Stimulated activated memory B cell treated with anti-CD40 and anti-IgM and Interleukin-4, amounts not matched to agents 10 μg/mL and 1 μg/mL and 100 μg/mL, for 72 hours (primary cell): ENCODE data around the gene RET.
A peak's percentile ranks its signal among the peaks of the same experiment; 100 is the strongest.

Experiments
- ATAC-seq: fragments of 150-1000 bp; cut with Tn5 transposase; 2 replicates; pipeline ENCODE4 v1.10.0; 2021
- H3K27ac Mint-ChIP-seq: one replicate; pipeline ENCODE4 v1.8.0; 2022; ENCODE audit warnings: mild to moderate bottlenecking, mixed read lengths
- H3K27me3 Mint-ChIP-seq: one replicate; pipeline ENCODE4 v1.8.0; 2022; ENCODE audit warnings: mixed read lengths
- H3K36me3 Mint-ChIP-seq: one replicate; pipeline ENCODE4 v1.8.0; 2022; ENCODE audit warnings: mixed read lengths
- H3K4me1 Mint-ChIP-seq: one replicate; pipeline ENCODE4 v1.8.0; 2022; ENCODE audit warnings: mixed read lengths
- H3K4me3 Mint-ChIP-seq: one replicate; pipeline ENCODE4 v1.8.0; 2022; ENCODE audit warnings: mild to moderate bottlenecking, moderate library complexity, mixed read lengths
- H3K9me3 Mint-ChIP-seq: one replicate; pipeline ENCODE4 v1.8.0; 2022; ENCODE audit warnings: mixed read lengths

The RET gene

GRCh38 chr10:43113201-43114087 is 36.6 kb downstream of the RET start:
- Mint-ChIP-seq H3K4me1 (peaks cover 11% of the 10 kb centered on the region), H3K36me3 (no peaks in the 10 kb centered on the region), H3K9me3 (no peaks in the 10 kb centered on the region), H3K27me3 (no peaks in the 10 kb centered on the region), H3K4me3 (no peak overlapping the region), H3K27ac (no peak overlapping the region)
- no peak for ATAC-seq

DNA sequence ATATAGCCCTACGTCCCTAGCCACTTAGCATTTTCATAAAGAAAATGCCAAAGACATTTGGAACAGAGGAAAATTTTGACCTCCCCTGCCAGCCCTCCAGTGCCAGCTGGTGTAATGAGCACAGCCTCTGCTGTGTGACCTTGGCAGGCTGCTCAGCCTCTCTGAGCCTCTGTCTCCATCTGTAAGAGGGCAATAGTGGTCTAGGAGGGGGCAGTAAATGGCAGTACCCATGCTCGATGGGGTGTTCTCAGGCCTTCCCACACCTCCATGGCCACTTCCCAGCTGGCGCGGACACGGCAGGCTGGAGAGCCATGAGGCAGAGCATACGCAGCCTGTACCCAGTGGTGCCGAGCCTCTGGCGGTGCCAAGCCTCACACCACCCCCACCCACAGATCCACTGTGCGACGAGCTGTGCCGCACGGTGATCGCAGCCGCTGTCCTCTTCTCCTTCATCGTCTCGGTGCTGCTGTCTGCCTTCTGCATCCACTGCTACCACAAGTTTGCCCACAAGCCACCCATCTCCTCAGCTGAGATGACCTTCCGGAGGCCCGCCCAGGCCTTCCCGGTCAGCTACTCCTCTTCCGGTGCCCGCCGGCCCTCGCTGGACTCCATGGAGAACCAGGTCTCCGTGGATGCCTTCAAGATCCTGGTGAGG is 37.3 kb downstream of the RET start:
- ATAC-seq, result no peak
- no peaks in the 10 kb centered on the region for H3K27me3 Mint-ChIP-seq
- no peaks in the 10 kb centered on the region for H3K9me3 Mint-ChIP-seq
- peaks cover 11% of the 10 kb centered on the region for H3K4me1 Mint-ChIP-seq
- no peaks in the 10 kb centered on the region for H3K36me3 Mint-ChIP-seq
- peak overlapping the region; percentile 11 for H3K27ac Mint-ChIP-seq
- H3K4me3 Mint-ChIP-seq, result no peak overlapping the region

DNA sequence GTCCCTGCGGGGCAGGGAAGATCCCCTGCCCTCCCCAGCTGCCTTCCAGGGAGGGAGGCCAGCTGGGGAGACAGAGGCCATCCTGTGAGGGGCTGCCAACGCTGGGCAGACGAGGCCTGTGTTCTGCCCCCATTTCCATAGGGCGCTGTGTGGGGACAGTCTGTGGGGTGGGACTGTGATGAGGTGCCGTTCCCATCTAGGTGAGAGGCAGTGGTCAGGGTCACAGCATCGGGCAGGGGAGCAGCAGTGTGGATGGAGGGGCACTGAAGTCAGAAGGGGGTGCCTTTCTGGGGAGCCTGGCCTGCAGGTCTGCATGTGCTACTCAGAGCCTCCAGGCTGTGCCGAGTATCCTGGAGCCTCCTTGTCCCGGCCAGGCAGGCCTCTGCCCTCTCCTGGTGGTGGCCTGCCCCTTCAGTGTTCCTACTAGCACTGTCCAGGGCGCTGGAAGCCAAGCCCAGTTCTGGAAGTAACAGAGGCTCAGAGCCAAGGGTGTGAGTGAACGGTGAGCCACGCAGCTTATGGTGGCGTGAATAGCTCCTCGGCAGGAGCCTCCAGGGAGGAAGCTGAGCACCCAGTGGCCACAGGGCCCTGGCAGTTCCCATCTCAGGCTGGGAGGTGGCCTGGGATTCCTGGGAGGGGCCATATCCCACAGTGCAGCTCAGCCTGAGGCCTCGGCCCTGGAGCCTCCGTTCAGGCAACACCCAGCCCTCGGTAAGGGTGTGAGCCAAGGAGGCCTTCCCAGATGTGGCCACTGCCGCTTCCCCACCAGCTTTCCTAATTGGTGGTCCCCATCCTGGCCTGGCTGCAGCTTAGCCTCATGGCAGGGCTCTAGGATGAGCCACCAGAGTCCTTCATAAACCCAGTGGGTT is 38.1 kb downstream of the RET start:
- H3K27ac Mint-ChIP-seq, result peak overlapping the region; percentile 11
- H3K36me3 Mint-ChIP-seq, result no peaks in the 10 kb centered on the region
- no peaks in the 10 kb centered on the region for H3K27me3 Mint-ChIP-seq
- peaks cover 9% of the 10 kb centered on the region for H3K4me1 Mint-ChIP-seq
- ATAC-seq, result no peak
- H3K4me3 Mint-ChIP-seq, result no peak overlapping the region
- H3K9me3 Mint-ChIP-seq, result no peaks in the 10 kb centered on the region

- Mint-ChIP-seq H3K4me1 (peaks cover 10% of the 10 kb centered on the region), H3K27me3 (no peaks in the 10 kb centered on the region), H3K4me3 (no peak overlapping the region), H3K36me3 (no peaks in the 10 kb centered on the region), H3K9me3 (no peaks in the 10 kb centered on the region), H3K27ac (no peak overlapping the region)
- ATAC-seq, result no peak
These were observed 39.2 kb downstream of the RET start for GRCh38 chr10:43115881-43116595.

GRCh38 chr10:43116596-43116995 is 39.7 kb downstream of the RET start:
- Mint-ChIP-seq H3K27me3 (no peaks in the 10 kb centered on the region), H3K27ac (no peak overlapping the region), H3K4me3 (no peak overlapping the region), H3K9me3 (no peaks in the 10 kb centered on the region), H3K4me1 (peaks cover 16% of the 10 kb centered on the region), H3K36me3 (no peaks in the 10 kb centered on the region)
- no peak for ATAC-seq

DNA sequence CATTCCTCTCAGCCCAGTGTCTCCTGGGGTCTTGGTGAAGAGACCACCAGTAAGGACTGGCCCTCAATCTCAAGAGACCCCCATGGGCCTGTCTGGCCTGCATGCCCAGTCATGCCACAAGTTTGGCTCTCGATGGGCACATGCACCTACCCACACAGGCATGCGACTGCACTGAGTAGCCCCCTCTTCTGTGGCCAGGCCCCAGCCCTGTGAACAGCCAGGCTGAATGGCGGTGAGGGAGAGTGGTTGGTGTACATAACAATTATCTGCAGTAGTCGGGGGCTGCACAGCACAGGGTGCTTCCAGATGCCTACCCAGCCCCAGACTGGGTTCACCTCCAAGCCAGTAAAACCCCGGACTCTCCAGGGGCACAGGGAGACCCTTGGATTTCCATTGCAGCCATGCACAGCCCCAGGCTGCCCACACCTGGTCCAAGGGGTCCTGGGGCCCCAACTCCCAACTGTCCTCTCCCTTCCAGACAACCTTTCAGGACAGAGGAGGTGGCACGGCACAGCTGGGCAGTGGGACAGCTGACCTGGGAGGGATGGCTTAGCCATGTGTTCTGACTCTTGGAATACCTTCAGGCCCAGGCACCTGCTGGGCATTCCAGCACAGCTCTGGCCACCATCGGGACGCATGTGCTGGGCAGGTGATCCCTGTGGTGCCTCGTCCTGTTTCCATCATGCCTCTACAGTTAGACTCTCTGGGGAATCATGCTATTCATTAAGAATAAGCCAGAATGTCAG is 40.3 kb downstream of the RET start:
- H3K4me1 Mint-ChIP-seq, result peaks cover 22% of the 10 kb centered on the region
- H3K27me3 Mint-ChIP-seq, result no peaks in the 10 kb centered on the region
- ATAC-seq, result no peak
- no peaks in the 10 kb centered on the region for H3K36me3 Mint-ChIP-seq
- no peaks in the 10 kb centered on the region for H3K9me3 Mint-ChIP-seq
- H3K27ac Mint-ChIP-seq, result no peak overlapping the region
- H3K4me3 Mint-ChIP-seq, result no peak overlapping the region

- no peak for ATAC-seq
- Mint-ChIP-seq H3K27ac (no peak overlapping the region), H3K4me1 (peaks cover 23% of the 10 kb centered on the region), H3K27me3 (no peaks in the 10 kb centered on the region), H3K36me3 (no peaks in the 10 kb centered on the region), H3K9me3 (no peaks in the 10 kb centered on the region), H3K4me3 (no peak overlapping the region)
These were observed 41.1 kb downstream of the RET start for GRCh38 chr10:43117777-43118583.

- H3K27ac Mint-ChIP-seq, result no peak overlapping the region
- no peaks in the 10 kb centered on the region for H3K36me3 Mint-ChIP-seq
- H3K27me3 Mint-ChIP-seq, result no peaks in the 10 kb centered on the region
- H3K4me3 Mint-ChIP-seq, result no peak overlapping the region
- no peaks in the 10 kb centered on the region for H3K9me3 Mint-ChIP-seq
- ATAC-seq, result no peak
- peaks cover 25% of the 10 kb centered on the region for H3K4me1 Mint-ChIP-seq
These were observed 42.0 kb downstream of the RET start for GRCh38 chr10:43118631-43119415.

- H3K4me3 Mint-ChIP-seq, result no peak overlapping the region
- peaks cover 30% of the 10 kb centered on the region for H3K4me1 Mint-ChIP-seq
- no peak for ATAC-seq
- H3K36me3 Mint-ChIP-seq, result no peaks in the 10 kb centered on the region
- H3K9me3 Mint-ChIP-seq, result no peaks in the 10 kb centered on the region
- H3K27ac Mint-ChIP-seq, result no peak overlapping the region
- no peaks in the 10 kb centered on the region for H3K27me3 Mint-ChIP-seq
These were observed 42.7 kb downstream of the RET start for GRCh38 chr10:43119416-43120115.

DNA sequence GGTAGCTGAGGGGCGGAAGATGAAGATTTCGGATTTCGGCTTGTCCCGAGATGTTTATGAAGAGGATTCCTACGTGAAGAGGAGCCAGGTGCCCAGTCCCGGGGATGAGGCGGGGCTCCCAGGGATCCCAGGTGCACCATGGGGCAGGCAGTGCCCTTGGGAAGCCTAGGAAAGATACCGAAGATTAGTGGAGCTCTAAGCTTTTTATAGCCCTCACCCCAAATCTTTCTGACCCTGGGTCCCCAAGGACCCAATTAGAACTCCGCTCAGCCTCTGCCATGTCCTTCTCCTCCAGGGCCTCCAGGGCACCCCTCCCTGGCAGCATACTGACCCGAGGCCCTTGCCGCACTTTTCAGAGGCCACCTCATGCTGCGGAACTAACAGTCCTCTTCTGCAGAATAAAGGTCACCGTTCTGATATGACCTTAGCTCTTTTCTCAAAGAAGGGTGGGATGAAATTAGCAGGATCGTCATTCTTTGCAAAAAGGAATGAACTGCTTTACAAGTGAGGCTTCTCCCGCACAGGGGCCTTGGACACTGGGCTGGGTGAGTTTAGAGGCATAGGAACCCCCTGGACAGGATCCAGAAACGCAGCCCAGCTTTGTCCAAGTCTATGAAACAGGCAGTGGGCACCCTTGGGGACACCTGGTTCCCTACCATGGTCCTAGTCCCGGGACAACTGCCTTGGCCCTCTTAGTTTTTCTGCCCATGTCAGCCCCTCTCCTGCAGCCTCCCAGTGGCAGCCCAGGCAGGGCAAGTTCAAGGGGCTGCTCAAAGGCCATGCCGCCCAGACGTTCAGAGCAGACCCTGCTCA is 43.5 kb downstream of the RET start:
- Mint-ChIP-seq H3K27ac (peak overlapping the region; percentile 67), H3K27me3 (no peaks in the 10 kb centered on the region), H3K36me3 (no peaks in the 10 kb centered on the region), H3K9me3 (no peaks in the 10 kb centered on the region), H3K4me1 (peaks cover 37% of the 10 kb centered on the region), H3K4me3 (no peak overlapping the region)
- ATAC-seq, result no peak

- Mint-ChIP-seq H3K9me3 (no peaks in the 10 kb centered on the region), H3K4me1 (peaks cover 39% of the 10 kb centered on the region), H3K36me3 (no peaks in the 10 kb centered on the region), H3K4me3 (no peak overlapping the region), H3K27ac (peak overlapping the region; percentile 67), H3K27me3 (no peaks in the 10 kb centered on the region)
- ATAC-seq, result peak; percentile 92
These were observed 44.1 kb downstream of the RET start for GRCh38 chr10:43120929-43121314.

DNA sequence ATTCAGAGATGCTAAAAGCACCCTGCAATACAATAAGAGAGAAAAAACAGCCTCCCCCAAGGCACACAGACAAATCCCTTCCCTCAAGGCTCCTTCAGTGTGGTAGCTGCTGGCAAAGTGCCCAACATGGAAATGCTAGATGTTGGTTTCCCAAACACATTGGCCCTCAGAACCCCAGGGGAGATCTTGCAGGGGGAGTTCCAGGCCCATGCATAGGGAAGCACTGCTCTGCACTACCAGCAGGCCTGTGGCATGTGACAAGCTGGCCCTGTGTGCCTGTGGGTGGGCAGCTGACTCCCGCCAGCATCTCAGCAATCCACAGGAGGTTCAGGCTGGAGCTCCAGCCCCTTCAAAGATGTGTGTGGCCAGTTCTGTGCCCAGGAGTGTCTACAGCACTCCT is 44.6 kb downstream of the RET start:
- no peaks in the 10 kb centered on the region for H3K9me3 Mint-ChIP-seq
- H3K27me3 Mint-ChIP-seq, result no peaks in the 10 kb centered on the region
- peak overlapping the region; percentile 67 for H3K27ac Mint-ChIP-seq
- no peak for ATAC-seq
- no peaks in the 10 kb centered on the region for H3K36me3 Mint-ChIP-seq
- no peak overlapping the region for H3K4me3 Mint-ChIP-seq
- peaks cover 44% of the 10 kb centered on the region for H3K4me1 Mint-ChIP-seq
